ENCODE data around the gene ADGRG7.

The ADGRG7 gene

GRCh38 chr3:100717637-100718487 lies 108.5 kb downstream of the ADGRG7 start:
- Histone ChIP-seq H3K9me3 (ENCODE audit: insufficient read depth, low read length) (no peaks in the 10 kb centered on the region), H3K4me3 (ENCODE audit: insufficient read length, low read depth) (no peak overlapping the region), H3K36me3 (ENCODE audit: insufficient read depth, insufficient read length, low read length) (peaks cover 72% of the 10 kb centered on the region), H3K9ac (ENCODE audit: insufficient read length, low read depth) (no peak overlapping the region), H3K27me3 (ENCODE audit: insufficient read depth, insufficient read length) (no peaks in the 10 kb centered on the region), H3K4me1 (ENCODE audit: insufficient read depth, insufficient read length) (no peaks in the 10 kb centered on the region)
- TF ChIP-seq SUZ12 (IDR thresholded peaks at IDR 0.05; ENCODE audit: extremely low read depth, insufficient read depth, insufficient read length) (no peak), YY1 (IDR thresholded peaks at IDR 0.05; ENCODE audit: insufficient read depth, insufficient read length) (no peak), ZNF274 (IDR thresholded peaks at IDR 0.05; ENCODE audit: low read depth, low read length) (no peak)
- DNase-seq (ENCODE audit: low read depth, low spot score), result no peak

GRCh38 chr3:100719136-100719535 lies 109.7 kb downstream of the ADGRG7 start:
- Histone ChIP-seq H3K4me3 (ENCODE audit: insufficient read length, low read depth) (no peak overlapping the region), H3K27me3 (ENCODE audit: insufficient read depth, insufficient read length) (no peaks in the 10 kb centered on the region), H3K4me1 (ENCODE audit: insufficient read depth, insufficient read length) (no peaks in the 10 kb centered on the region), H3K36me3 (ENCODE audit: insufficient read depth, insufficient read length, low read length) (peaks cover 73% of the 10 kb centered on the region), H3K9ac (ENCODE audit: insufficient read length, low read depth) (no peak overlapping the region), H3K9me3 (ENCODE audit: insufficient read depth, low read length) (no peaks in the 10 kb centered on the region)
- no peak for DNase-seq (ENCODE audit: low read depth, low spot score)
- no peak for TF ChIP-seq YY1 (IDR thresholded peaks at IDR 0.05; ENCODE audit: insufficient read depth, insufficient read length)
- TF ChIP-seq SUZ12 (IDR thresholded peaks at IDR 0.05; ENCODE audit: extremely low read depth, insufficient read depth, insufficient read length), result no peak
- TF ChIP-seq ZNF274 (IDR thresholded peaks at IDR 0.05; ENCODE audit: low read depth, low read length), result no peak

- Histone ChIP-seq H3K4me1 (ENCODE audit: insufficient read depth, insufficient read length) (no peaks in the 10 kb centered on the region), H3K27me3 (ENCODE audit: insufficient read depth, insufficient read length) (no peaks in the 10 kb centered on the region), H3K9me3 (ENCODE audit: insufficient read depth, low read length) (no peaks in the 10 kb centered on the region), H3K9ac (ENCODE audit: insufficient read length, low read depth) (no peak overlapping the region), H3K36me3 (ENCODE audit: insufficient read depth, insufficient read length, low read length) (peaks cover 71% of the 10 kb centered on the region), H3K4me3 (ENCODE audit: insufficient read length, low read depth) (no peak overlapping the region)
- DNase-seq (ENCODE audit: low read depth, low spot score), result no peak
- TF ChIP-seq YY1 (IDR thresholded peaks at IDR 0.05; ENCODE audit: insufficient read depth, insufficient read length) (no peak), SUZ12 (IDR thresholded peaks at IDR 0.05; ENCODE audit: extremely low read depth, insufficient read depth, insufficient read length) (no peak), ZNF274 (IDR thresholded peaks at IDR 0.05; ENCODE audit: low read depth, low read length) (no peak)
Measured at GRCh38 chr3:100720426-100720825, 111.0 kb downstream of the ADGRG7 start.

DNA sequence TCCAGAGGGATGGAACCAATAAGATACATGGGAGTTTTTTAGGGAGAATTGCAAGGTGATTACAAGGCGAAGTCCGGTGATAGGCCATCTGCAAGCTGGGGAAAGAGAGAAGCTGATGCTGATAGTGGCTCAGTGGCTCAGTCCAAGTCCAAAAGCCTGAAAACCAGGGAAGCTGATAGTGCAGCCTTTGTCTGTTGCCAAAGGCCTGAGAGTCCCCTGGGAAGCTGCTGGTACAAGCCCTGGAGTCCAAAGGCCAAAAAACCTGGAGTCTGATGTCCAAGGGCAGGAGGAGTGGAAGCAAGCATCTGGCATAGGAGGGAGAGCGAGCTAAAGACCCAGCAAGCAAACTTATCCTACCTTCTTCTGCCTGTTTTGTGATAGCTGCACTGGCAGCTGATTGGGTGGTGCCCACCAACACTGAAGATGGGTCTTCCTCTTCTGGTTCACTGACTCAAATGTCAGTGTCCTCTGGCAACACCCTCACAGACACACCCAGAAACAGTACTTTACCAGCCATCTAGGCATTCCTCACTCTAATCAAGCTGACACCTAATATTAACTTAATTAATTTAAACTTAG lies 116.6 kb downstream of the ADGRG7 start:
- Histone ChIP-seq H3K9ac (ENCODE audit: insufficient read length, low read depth) (no peak overlapping the region), H3K36me3 (ENCODE audit: insufficient read depth, insufficient read length, low read length) (peaks cover 88% of the 10 kb centered on the region)
- DNase-seq (ENCODE audit: low read depth, low spot score), result no peak

DNA sequence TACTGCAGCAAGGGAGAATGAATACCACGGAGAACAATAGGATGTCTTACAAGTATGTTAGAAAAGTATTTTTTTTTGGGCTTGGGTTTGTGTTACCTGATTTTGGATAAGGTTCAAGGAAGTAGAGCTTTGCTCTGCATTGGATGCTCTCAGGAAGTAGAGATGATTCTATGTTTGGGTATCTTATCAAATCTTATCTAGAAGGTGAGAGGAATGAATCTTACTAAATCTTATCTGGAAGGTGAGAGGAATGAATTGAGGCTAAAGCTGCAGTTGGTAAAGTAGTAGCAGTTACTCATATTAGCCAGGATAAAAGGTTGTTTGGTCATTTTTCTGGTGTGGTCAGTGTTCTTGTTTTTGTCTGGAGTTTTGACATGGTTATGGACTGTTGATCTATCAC lies 117.3 kb downstream of the ADGRG7 start:
- H3K4me3 ChIP-seq (ENCODE audit: insufficient read length, low read depth), result no peak overlapping the region
- TF ChIP-seq YY1 (IDR thresholded peaks at IDR 0.05; ENCODE audit: insufficient read depth, insufficient read length), result no peak
- TF ChIP-seq ZNF274 (IDR thresholded peaks at IDR 0.05; ENCODE audit: low read depth, low read length), result no peak
- no peak for TF ChIP-seq SUZ12 (IDR thresholded peaks at IDR 0.05; ENCODE audit: extremely low read depth, insufficient read depth, insufficient read length)
- no peaks in the 10 kb centered on the region for H3K27me3 ChIP-seq (ENCODE audit: insufficient read depth, insufficient read length)
- no peak overlapping the region for H3K9ac ChIP-seq (ENCODE audit: insufficient read length, low read depth)
- H3K9me3 ChIP-seq (ENCODE audit: insufficient read depth, low read length), result no peaks in the 10 kb centered on the region
- DNase-seq (ENCODE audit: low read depth, low spot score), result no peak
- no peaks in the 10 kb centered on the region for H3K4me1 ChIP-seq (ENCODE audit: insufficient read depth, insufficient read length)
- peaks cover 85% of the 10 kb centered on the region for H3K36me3 ChIP-seq (ENCODE audit: insufficient read depth, insufficient read length, low read length)

More for the DNA sequence above, 116.6 kb downstream of the ADGRG7 start:
- Histone ChIP-seq H3K27me3 (ENCODE audit: insufficient read depth, insufficient read length) (no peaks in the 10 kb centered on the region), H3K4me3 (ENCODE audit: insufficient read length, low read depth) (no peak overlapping the region), H3K9me3 (ENCODE audit: insufficient read depth, low read length) (no peaks in the 10 kb centered on the region), H3K4me1 (ENCODE audit: insufficient read depth, insufficient read length) (no peaks in the 10 kb centered on the region)
- no peak for TF ChIP-seq YY1 (IDR thresholded peaks at IDR 0.05; ENCODE audit: insufficient read depth, insufficient read length)
- no peak for TF ChIP-seq SUZ12 (IDR thresholded peaks at IDR 0.05; ENCODE audit: extremely low read depth, insufficient read depth, insufficient read length)
- no peak for TF ChIP-seq ZNF274 (IDR thresholded peaks at IDR 0.05; ENCODE audit: low read depth, low read length)

DNA sequence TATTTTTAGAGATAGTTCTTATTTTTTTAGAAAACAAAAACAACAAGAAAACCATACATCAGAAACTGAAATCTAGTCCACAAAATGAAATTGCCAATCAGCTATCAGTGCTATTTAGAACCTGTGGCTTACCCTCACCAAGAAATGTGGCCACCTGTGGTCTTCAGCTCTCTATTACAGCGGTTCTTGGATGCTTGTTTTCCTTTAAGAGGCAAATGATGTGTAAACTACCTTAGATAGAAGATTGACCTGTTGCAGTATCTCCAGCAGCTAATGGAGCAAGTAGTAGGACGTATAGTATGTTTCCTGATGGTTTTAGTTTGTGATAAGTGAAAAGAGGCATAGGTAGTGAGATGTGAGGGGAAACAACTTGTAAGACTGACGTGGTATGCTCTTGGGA lies 121.1 kb downstream of the ADGRG7 start:
- TF ChIP-seq SUZ12 (IDR thresholded peaks at IDR 0.05; ENCODE audit: extremely low read depth, insufficient read depth, insufficient read length) (no peak), YY1 (IDR thresholded peaks at IDR 0.05; ENCODE audit: insufficient read depth, insufficient read length) (no peak), ZNF274 (IDR thresholded peaks at IDR 0.05; ENCODE audit: low read depth, low read length) (no peak)
- DNase-seq (ENCODE audit: low read depth, low spot score), result no peak
- H3K4me3 ChIP-seq (ENCODE audit: insufficient read length, low read depth), result no peak overlapping the region
- H3K9me3 ChIP-seq (ENCODE audit: insufficient read depth, low read length), result no peaks in the 10 kb centered on the region
- no peaks in the 10 kb centered on the region for H3K4me1 ChIP-seq (ENCODE audit: insufficient read depth, insufficient read length)
- H3K9ac ChIP-seq (ENCODE audit: insufficient read length, low read depth), result no peak overlapping the region
- H3K36me3 ChIP-seq (ENCODE audit: insufficient read depth, insufficient read length, low read length), result peaks cover 89% of the 10 kb centered on the region
- H3K27me3 ChIP-seq (ENCODE audit: insufficient read depth, insufficient read length), result no peaks in the 10 kb centered on the region

DNA sequence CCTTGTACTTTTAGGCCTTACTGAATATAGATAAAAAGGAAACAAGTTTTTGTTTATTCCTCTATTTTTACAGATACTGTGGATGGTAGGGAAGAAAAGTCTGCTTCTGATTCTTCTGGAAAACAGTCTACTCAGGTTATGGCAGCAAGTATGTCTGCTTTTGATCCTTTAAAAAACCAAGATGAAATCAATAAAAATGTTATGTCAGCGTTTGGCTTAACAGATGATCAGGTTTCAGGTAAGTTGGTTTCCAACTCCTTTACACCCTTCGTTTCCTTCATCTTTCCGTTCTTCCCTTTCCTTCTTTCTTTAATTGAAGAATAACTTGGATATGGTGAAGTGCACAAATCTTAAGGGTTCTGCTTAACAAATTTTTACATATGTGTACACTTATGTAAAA lies 123.0 kb downstream of the ADGRG7 start:
- no peaks in the 10 kb centered on the region for H3K27me3 ChIP-seq (ENCODE audit: insufficient read depth, insufficient read length)
- peaks cover 89% of the 10 kb centered on the region for H3K36me3 ChIP-seq (ENCODE audit: insufficient read depth, insufficient read length, low read length)
- no peaks in the 10 kb centered on the region for H3K4me1 ChIP-seq (ENCODE audit: insufficient read depth, insufficient read length)
- no peak for TF ChIP-seq YY1 (IDR thresholded peaks at IDR 0.05; ENCODE audit: insufficient read depth, insufficient read length)
- no peaks in the 10 kb centered on the region for H3K9me3 ChIP-seq (ENCODE audit: insufficient read depth, low read length)
- DNase-seq (ENCODE audit: low read depth, low spot score), result no peak
- no peak overlapping the region for H3K4me3 ChIP-seq (ENCODE audit: insufficient read length, low read depth)
- H3K9ac ChIP-seq (ENCODE audit: insufficient read length, low read depth), result no peak overlapping the region

All from NT2/D1 (cell line).